HepG2 (cell line): ENCODE measurements around the gene TMEM217. TPM values are rescaled to one million over a fixed set of nuclear protein-coding genes. Genes with fewer than 3 reads are reported as not detected.
A peak's percentile ranks its signal among the peaks of the same experiment; 100 is the strongest.
"Not testable (repeated sequence)": the region's sequence is repeated elsewhere in the genome, so short reads cannot be mapped to it uniquely, and the experiment has no call there.

Source experiments
- ATAC-seq: fragments of 200-7000 bp; cut with Tn5 transposase; 3 replicates; pipeline ENCODE4 v1.9.1; 2020; ENCODE audit warnings: mild to moderate bottlenecking, moderate library complexity
- BruUV-seq: library from RNA; stranded (reverse); fragments of 400-500 nt; replicated peaks from 2 replicates; lab custom pipeline; 2021; lab: Mats Ljungman, UMichigan
- CTCF ChIA-PET: fragments of 300-600 bp; formaldehyde crosslinking; extraction: SDS; loops from one replicate; lab custom pipeline; 2021; ENCODE audit warnings: low total read pairs, inconsistent platforms, low intra/inter-chr PET ratio; lab: Yijun Ruan, JAX
- POLR2A ChIA-PET: fragments of 350-600 bp; sonication (Branson Sonifier 250); formaldehyde crosslinking; loops from one replicate; lab custom pipeline; 2020; ENCODE audit warnings: antibody characterized with exemption, inconsistent platforms; lab: Yijun Ruan, JAX
- DNase-seq: peaks from one replicate; pipeline ENCODE4 v3.0.0-alpha.2; 2015; ENCODE audit warnings: low spot score
- FAIRE-seq: peaks from 3 replicates; lab custom pipeline; 2011; peaks lifted over from hg19 to GRCh38; lab: Jason Lieb, UNC
- H2AFZ ChIP-seq: one replicate; pipeline ENCODE4 v1.6.1; 2011; ENCODE audit warnings: low read length, inconsistent platforms
- H3K27ac ChIP-seq: fragments of 300-600 bp; 3 replicates; pipeline ENCODE4 v1.8.0; 2011; ENCODE audit warnings: mixed run types, mild to moderate bottlenecking, mixed read lengths, low read length, inconsistent platforms; ENCODE audit not compliant: insufficient read depth; ENCODE audit errors: extremely low read length
- H3K27me3 ChIP-seq, 2 experiments: fragments of 200-600 bp in 1 of 2; 2 replicates in 1 of 2; 3 replicates in 1 of 2; pipeline versions ENCODE4 v1.6.0 to v1.8.0; 2011; ENCODE audit warnings: low read length in 2 of 2, mild to moderate bottlenecking in 2 of 2, moderate library complexity in 2 of 2, inconsistent platforms in 1 of 2; ENCODE audit not compliant: insufficient read depth in 2 of 2, control insufficient read depth in 1 of 2
- H3K36me3 ChIP-seq, 2 experiments: fragments of 200-600 bp in 1 of 2; replicated peaks in 1 of 2; 2 replicates in 1 of 2; 3 replicates in 1 of 2; pipeline versions ENCODE4 v1.5.1 to v1.8.0; 2011; ENCODE audit warnings: low read length in 2 of 2, inconsistent platforms in 1 of 2; ENCODE audit not compliant: insufficient read depth in 2 of 2, control insufficient read depth in 1 of 2
- H3K4me1 ChIP-seq: 2 replicates; pipeline ENCODE4 v1.5.1; 2012; ENCODE audit warnings: low read length, inconsistent platforms; ENCODE audit not compliant: insufficient read depth
- H3K4me2 ChIP-seq: 2 replicates; pipeline ENCODE4 v1.6.0; 2011; ENCODE audit warnings: low read depth, low read length, inconsistent platforms
- H3K4me3 ChIP-seq, 3 experiments: fragments of 200-600 bp in 1 of 3; sonication (generic), shearing (Covaris generic) in 1 of 3; replicated peaks in 1 of 3; 2 replicates each; pipeline ENCODE4 v1.5.1; 2011 to 2016; ENCODE audit warnings: low read length in 3 of 3, inconsistent platforms in 2 of 3, low read depth in 2 of 3, mild to moderate bottlenecking in 2 of 3, control low read depth in 1 of 3, mixed read lengths in 1 of 3; ENCODE audit not compliant: insufficient read depth in 1 of 3
- H3K79me2 ChIP-seq: one replicate; pipeline ENCODE4 v1.6.1; 2011; ENCODE audit warnings: low read length, inconsistent platforms; ENCODE audit not compliant: insufficient read depth
- H3K9ac ChIP-seq: 2 replicates; pipeline ENCODE4 v1.6.0; 2011; ENCODE audit warnings: mild to moderate bottlenecking, low read depth, low read length, inconsistent platforms; ENCODE audit not compliant: insufficient read depth
- H3K9me3 ChIP-seq: 2 replicates; pipeline ENCODE4 v1.5.1; 2012; ENCODE audit warnings: mild to moderate bottlenecking, low read length
- H4K20me1 ChIP-seq: 2 replicates; pipeline ENCODE4 v1.6.0; 2011; ENCODE audit warnings: inconsistent platforms, mild to moderate bottlenecking, low read length, moderate library complexity; ENCODE audit not compliant: insufficient read depth
- CEBPB ChIP-seq: IDR thresholded peaks from 2 replicates; pipeline ENCODE4 v1.6.1; 2011; ENCODE audit warnings: low read depth, low read length, improper control_type of control experiment, borderline replicate concordance
- MAFF ChIP-seq: IDR thresholded peaks from 2 replicates; pipeline ENCODE4 v1.6.1; 2011; ENCODE audit warnings: low read depth, low read length, improper control_type of control experiment
- MAFK ChIP-seq, 2 experiments: IDR thresholded peaks in 1 of 2; conservative IDR thresholded peaks in 1 of 2; 2 replicates each; pipeline ENCODE4 v1.6.1; 2011; ENCODE audit warnings: improper control_type of control experiment in 2 of 2, low read length in 2 of 2
- TOE1 ChIP-seq: sonication (generic); formaldehyde crosslinking; IDR thresholded peaks from 2 replicates; pipeline ENCODE4 v1.4.0; 2020; ENCODE audit warnings: mild to moderate bottlenecking, missing genetic modification reagents
- ZNF205 ChIP-seq: IDR thresholded peaks from 2 replicates; pipeline ENCODE4 v1.6.1; 2018; ENCODE audit warnings: missing biosample characterization, missing genetic modification reagents
- ZNF3 ChIP-seq: IDR thresholded peaks from 2 replicates; pipeline ENCODE4 v1.7.0; 2017; ENCODE audit warnings: inconsistent platforms
- ZNF446 ChIP-seq: sonication (generic); formaldehyde crosslinking; IDR thresholded peaks from 2 replicates; pipeline ENCODE4 v1.5.0; 2020; ENCODE audit warnings: mild to moderate bottlenecking, missing genetic modification reagents
- ZNF891 ChIP-seq: sonication (generic); formaldehyde crosslinking; IDR thresholded peaks from 2 replicates; pipeline ENCODE4 v1.5.0; 2020; ENCODE audit warnings: mild to moderate bottlenecking, missing genetic modification reagents
- ZSCAN20 ChIP-seq: sonication (generic); formaldehyde crosslinking; IDR thresholded peaks from 2 replicates; pipeline ENCODE4 v1.4.0; 2020; ENCODE audit warnings: missing genetic modification reagents, mild to moderate bottlenecking, borderline replicate concordance
- WGBS: methylation state at CpG from one replicate; pipeline ENCODE4 v1.1.6; 2017; ENCODE audit warnings: low lambda C conversion rate; 5-methylcytosine and 5-hydroxymethylcytosine counted together
- in situ Hi-C: cut with HindIII; loops from 2 replicates; pipeline ENCODE4 v1.10.0; 2017; ENCODE audit warnings: low pct_unique_long_range_greater_than_20kb; ENCODE audit not compliant: extremely low pct_ligation_motif_present
- intact Hi-C: fragments of 100-400 bp; cut with micrococcal nuclease; formaldehyde crosslinking; loops from one replicate; pipeline ENCODE4 v1.10.0; 2022; ENCODE audit not compliant: unreplicated experiment
- polyA plus RNA-seq, 8 experiments: library from polyadenylated mRNA; depleted of rRNA in 3 of 8; stranded (reverse) in 7 of 8; unstranded in 1 of 8; fragments of >200 nt; fragmentation: Illumina TruSeq in 4 of 8; extraction: Trizol in 4 of 8; gene quantifications; 2 replicates each; pipeline versions ENCODE4 v1.2.1 to v1.2.3, GENCODE V29; 2011 to 2016; ENCODE audit warnings: low read depth in 4 of 8, missing spikeins in 1 of 8, mixed read lengths in 1 of 8; ENCODE audit not compliant: insufficient read depth in 1 of 8
- total RNA-seq, 5 experiments: library from RNA; depleted of rRNA; stranded (reverse); fragments of >200 nt; fragmentation: Illumina TruSeq; extraction: Trizol; gene quantifications; 2 replicates each; pipeline ENCODE4 v1.2.3, GENCODE V29; 2016; ENCODE audit warnings: low read depth in 1 of 5

TMEM217 gene
- total and polyA plus RNA-seq, 2 of the 13 experiments (the other 11 are each of a cell fraction or from before 2014, with no cell fraction given) = 2.3 to 3.4 TPM

DNA sequence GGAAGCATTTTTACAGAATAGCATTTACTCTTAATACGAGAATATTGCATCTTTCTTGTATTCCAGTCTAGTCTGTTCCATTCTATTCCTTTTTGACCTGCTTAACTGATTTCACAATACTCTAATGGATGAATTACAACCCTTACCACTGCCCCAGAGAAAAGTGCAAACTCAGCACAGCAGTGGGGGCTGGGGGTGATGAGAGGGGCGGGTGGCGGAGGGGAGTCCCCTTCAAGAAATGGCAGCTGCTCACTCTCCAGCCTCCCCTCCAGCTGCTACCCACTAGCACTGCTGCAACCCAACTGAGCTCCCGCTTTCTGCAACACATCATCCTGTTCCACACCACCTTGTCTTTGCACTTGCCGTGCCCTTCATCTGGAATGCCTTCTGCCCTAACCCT is 57.9 kb downstream of the TMEM217 start:
- peaks cover 38% of the 10 kb centered on the region for H3K4me1 ChIP-seq
- no peaks in the 10 kb centered on the region; a peak in 1 of 5 replicates for H3K27me3 ChIP-seq
- H4K20me1 ChIP-seq = no peaks in the 10 kb centered on the region
- DNase-seq = no peak
- CTCF ChIA-PET = no interaction called here
- FAIRE-seq = no peak
- no peak overlapping the region for H3K9ac ChIP-seq
- no peak for ATAC-seq
- H3K79me2 ChIP-seq = no peaks in the 10 kb centered on the region
- no peak overlapping the region for H3K4me3 ChIP-seq
- H3K27ac ChIP-seq = no peak overlapping the region
- no TSS peak for BruUV-seq
- peak; percentile 64; the same call in 1 of the 2 replicates for TF ChIP-seq CEBPB
- TF ChIP-seq ZNF205 = no peak
- TF ChIP-seq MAFF = 0 out of 2 replicates have a peak, but pooled peaks have one; percentile 36
- no peak for TF ChIP-seq ZNF3 (CRISPR knock-in tag)
- TF ChIP-seq MAFK (conservative IDR thresholded peaks at IDR 0.05 in 1 of 2, IDR thresholded peaks at IDR 0.05 in 1 of 2; ENCODE audit: low read length in 2 of 2) = peak; percentile 61 to 69
- no peak for TF ChIP-seq ZNF446 (CRISPR knock-in tag)
- TF ChIP-seq TOE1 (CRISPR knock-in tag) = no peak
- no peak for TF ChIP-seq ZSCAN20 (CRISPR knock-in tag)
- TF ChIP-seq ZNF891 (CRISPR knock-in tag) = no peak
- H2AFZ ChIP-seq = no peak overlapping the region
- no peaks in the 10 kb centered on the region for H3K9me3 ChIP-seq
- no peaks in the 10 kb centered on the region for H3K36me3 ChIP-seq
- no peak overlapping the region for H3K4me2 ChIP-seq
- POLR2A ChIA-PET = no interaction called here
- intact Hi-C loops (no loop called here), in situ Hi-C loops (no loop called here)
- 33% methylated on average over 5 of the region's 5 CpGs for WGBS

DNA sequence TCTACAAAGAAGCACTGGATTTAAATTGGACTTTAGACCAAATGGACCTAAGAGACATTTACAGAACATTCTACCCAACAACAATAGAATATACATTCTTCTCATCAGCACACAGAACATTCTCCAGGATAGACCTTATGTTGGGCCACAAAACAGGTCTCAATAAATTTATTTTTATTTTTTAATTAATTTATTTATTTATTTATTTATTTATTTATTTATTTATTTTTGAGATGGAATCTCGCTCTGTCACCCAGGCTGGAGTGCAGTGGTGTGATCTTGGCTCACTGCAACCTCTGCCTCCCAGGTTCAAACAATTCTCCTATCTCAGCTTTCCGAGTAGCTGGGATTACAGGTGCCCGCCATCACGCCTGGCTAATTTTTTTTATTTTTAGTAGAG is 61.5 kb downstream of the TMEM217 start:
- H3K9me3 ChIP-seq, H3K36me3 ChIP-seq, H2AFZ ChIP-seq, H4K20me1 ChIP-seq, FAIRE-seq, BruUV-seq, DNase-seq, H3K4me2 ChIP-seq, in situ Hi-C loops, ATAC-seq, H3K4me3 ChIP-seq, intact Hi-C loops, H3K27ac ChIP-seq, H3K9ac ChIP-seq, H3K79me2 ChIP-seq, POLR2A ChIA-PET, H3K27me3 ChIP-seq, CTCF ChIA-PET: not testable (repeated sequence)
- peaks cover 28% of the 10 kb centered on the region for H3K4me1 ChIP-seq
- 67% methylated on average over 4 of the region's 4 CpGs for WGBS

GRCh38 chr6:37194886-37195285 is 63.1 kb downstream of the TMEM217 start:
- BruUV-seq, H3K4me2 ChIP-seq, FAIRE-seq, H3K79me2 ChIP-seq, H2AFZ ChIP-seq, ATAC-seq, H3K27me3 ChIP-seq, DNase-seq, H3K9ac ChIP-seq, H3K9me3 ChIP-seq, in situ Hi-C loops, CTCF ChIA-PET, H4K20me1 ChIP-seq, H3K36me3 ChIP-seq, H3K4me3 ChIP-seq, POLR2A ChIA-PET, H3K27ac ChIP-seq, intact Hi-C loops: not testable (repeated sequence)
- WGBS = 78% methylated on average over 1 of the region's 1 CpG
- H3K4me1 ChIP-seq = peaks cover 29% of the 10 kb centered on the region
